ENCODE results near the gene MRPS11. TPM values are rescaled to one million over a fixed set of nuclear protein-coding genes. Genes with fewer than 3 reads are reported as not detected.

Gene MRPS11
- 19.4 TPM for total RNA-seq

DNA sequence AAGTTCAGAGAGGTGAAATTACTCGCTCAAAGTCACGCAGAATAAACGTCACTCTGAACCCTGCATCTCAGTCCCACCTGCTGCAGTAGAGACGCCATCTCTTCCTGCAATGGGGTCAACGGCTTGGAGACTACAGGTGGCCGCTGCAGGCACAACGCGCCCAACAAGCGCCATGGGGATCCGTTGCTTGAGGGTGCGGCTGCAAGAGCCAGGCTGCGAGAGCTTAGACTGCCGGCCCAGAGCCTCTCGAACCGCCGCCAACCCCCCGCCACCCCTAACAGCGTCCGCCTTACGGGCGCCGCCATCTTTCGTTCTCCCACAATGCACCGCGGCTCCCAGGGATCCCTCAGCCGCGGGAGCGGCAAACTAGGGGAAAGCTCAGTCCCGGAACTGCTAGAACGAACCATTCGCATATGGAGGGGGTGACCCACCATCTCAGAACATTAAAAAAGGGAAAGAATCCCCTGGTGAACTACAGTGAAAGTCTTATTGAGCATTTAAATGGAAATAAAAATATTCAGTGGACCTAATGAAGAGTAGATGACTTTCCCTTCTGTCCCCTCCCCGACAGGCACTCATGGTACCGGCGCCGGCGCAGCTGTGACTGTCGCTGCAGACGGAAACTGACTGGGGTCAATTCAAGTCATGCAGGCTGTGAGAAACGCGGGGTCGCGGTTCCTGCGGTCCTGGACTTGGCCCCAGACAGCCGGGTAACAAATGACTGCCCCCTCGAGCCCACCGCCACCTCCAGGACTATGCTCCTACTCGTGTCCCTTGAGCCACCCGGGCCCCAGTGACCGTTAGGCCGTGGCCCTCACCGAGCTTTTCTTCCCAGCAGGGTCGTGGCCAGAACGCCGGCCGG lies at the start of gene MRPS11, which contains the start of gene MRPL46:
MRPS11 (plus strand) TSS at position 636 of the 862 bp plus-strand sequence; CDS start at position 646, 10 bp downstream.
MRPL46 (minus strand) TSS at position 316 of the 862 bp plus-strand sequence; CDS start at position 305, 11 bp downstream.

Other genes starting within 250 kb of the MRPS11 start
- 14.6 TPM for gene NTRK3, start 211.0 kb upstream of the MRPS11 start, total RNA-seq
- 19.1 TPM for gene MRPL46, start 320 bp upstream of the MRPS11 start, total RNA-seq
- gene DET1, start 79.0 kb downstream of the MRPS11 start, total RNA-seq = 31.2 TPM
- gene AEN, start 153.6 kb downstream of the MRPS11 start, total RNA-seq = 7.5 TPM
- gene ISG20, start 171.3 kb downstream of the MRPS11 start, total RNA-seq = 6.5 TPM